ENCODE results near the gene PTH2R.

DNA sequence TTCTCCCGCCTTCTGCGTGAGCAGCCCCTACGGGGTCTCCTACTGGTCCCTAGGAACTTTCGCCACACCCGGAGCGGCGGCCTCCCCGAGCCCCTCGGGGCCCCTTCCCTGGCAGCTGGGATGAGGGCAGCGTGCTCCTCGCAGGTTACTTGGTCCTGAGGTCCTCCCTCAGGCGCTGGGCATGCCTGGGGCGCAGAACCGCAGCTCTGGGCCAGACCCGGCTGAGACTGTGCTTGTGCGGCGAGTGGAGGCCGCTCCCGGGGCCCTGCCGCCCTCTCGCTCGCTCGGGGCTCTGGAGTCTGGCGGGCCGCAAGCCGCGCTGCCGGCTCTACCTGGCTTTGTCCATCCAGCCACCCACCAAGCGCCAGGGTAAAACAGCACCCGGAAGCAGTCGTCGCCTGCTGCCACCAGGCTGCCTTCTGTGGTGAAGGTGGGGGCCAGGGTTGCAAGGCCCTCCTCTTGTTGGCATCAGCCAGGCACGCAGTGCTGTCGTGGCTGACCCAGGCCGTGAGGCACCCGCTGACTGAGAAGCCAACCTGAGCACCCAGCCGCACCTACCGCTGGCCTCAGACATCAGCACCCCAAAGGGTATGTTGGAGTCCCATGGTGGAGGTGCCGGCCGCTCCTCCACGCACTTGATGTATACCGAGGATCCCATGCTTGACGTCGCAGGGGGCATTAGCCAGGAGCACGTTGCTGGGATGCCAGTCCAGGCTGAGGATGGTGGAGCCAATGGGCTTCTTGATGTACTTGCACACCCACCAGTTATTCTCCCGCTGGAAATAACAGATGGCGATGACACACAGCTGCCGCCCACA is 46.1 kb upstream of the PTH2R start:
- TF ChIP-seq, protein P1, sequence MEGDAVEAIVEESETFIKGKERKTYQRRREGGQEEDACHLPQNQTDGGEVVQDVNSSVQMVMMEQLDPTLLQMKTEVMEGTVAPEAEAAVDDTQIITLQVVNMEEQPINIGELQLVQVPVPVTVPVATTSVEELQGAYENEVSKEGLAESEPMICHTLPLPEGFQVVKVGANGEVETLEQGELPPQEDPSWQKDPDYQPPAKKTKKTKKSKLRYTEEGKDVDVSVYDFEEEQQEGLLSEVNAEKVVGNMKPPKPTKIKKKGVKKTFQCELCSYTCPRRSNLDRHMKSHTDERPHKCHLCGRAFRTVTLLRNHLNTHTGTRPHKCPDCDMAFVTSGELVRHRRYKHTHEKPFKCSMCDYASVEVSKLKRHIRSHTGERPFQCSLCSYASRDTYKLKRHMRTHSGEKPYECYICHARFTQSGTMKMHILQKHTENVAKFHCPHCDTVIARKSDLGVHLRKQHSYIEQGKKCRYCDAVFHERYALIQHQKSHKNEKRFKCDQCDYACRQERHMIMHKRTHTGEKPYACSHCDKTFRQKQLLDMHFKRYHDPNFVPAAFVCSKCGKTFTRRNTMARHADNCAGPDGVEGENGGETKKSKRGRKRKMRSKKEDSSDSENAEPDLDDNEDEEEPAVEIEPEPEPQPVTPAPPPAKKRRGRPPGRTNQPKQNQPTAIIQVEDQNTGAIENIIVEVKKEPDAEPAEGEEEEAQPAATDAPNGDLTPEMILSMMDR (conservative IDR thresholded peaks at IDR 0.05; ENCODE audit: low read depth, low read length), result no peak
- TF ChIP-seq EZH2 (IDR thresholded peaks at IDR 0.05; ENCODE audit: borderline replicate concordance, low read depth, low read length, poor library complexity, severe bottlenecking), result no peak
